ENCODE data around the gene UBE2J2. TPM values are rescaled to one million over a fixed set of nuclear protein-coding genes. Genes with fewer than 3 reads are reported as not detected.

UBE2J2 gene
- total and polyA plus RNA-seq, 2 of the 4 experiments (the other 2 are of a cell fraction), result 20.6 to 67.5 TPM

DNA sequence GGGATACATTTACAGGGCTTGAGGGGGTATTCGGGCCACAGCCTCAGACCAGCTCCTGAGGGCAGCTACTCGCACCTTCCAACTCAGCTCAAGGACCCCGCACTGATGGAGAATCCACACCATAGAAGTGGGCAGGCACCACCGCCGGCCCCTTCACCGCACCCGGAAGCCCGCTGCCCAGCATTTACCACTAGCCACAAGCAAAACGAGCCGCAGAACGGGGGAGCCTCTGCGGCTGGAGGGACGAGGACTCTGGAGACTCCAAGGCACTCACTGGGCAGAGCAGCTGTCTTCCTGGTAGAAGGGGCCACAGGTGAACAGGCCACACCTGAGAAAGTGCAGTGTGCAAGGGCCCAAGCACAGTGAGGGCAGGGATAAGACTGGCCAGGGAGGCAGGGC is 5.4 kb downstream of the UBE2J2 start:
- dilution Hi-C loops (cut with HindIII; ENCODE audit: low sequenced_read_pairs, unreplicated experiment) (no loop called here), intact Hi-C loops (cut with micrococcal nuclease) (no loop called here), in situ Hi-C loops (cut with MboI; ENCODE audit: low sequenced_read_pairs) (no loop called here)
- no peak overlapping the region for H3K56ac ChIP-seq (ENCODE audit: extremely low read depth, insufficient read depth, low read length)
- POLR2A ChIA-PET (ENCODE audit: unreplicated experiment), result no interaction called here
- no peak overlapping the region for H3K14ac ChIP-seq (replicated peaks; ENCODE audit: low read depth, low read length)
- H4K20me1 ChIP-seq (ENCODE audit: insufficient read depth, low read length), result peaks cover 28% of the 10 kb centered on the region
- no peak overlapping the region for H2BK120ac ChIP-seq (ENCODE audit: low read depth, low read length)
- H4K91ac ChIP-seq (ENCODE audit: insufficient read depth, low read depth, low read length), result no peak overlapping the region
- H2BK15ac ChIP-seq (ENCODE audit: low read depth, low read length), result no peak overlapping the region
- H2BK20ac ChIP-seq (ENCODE audit: low read depth, low read length), result no peak overlapping the region
- H3K23ac ChIP-seq (ENCODE audit: low read depth, low read length), result 0 out of 2 replicates have a peak overlapping the region, but pooled peaks have one; percentile 43
- H2AFZ ChIP-seq (replicated peaks; ENCODE audit: low read length, poor library complexity), result no peak overlapping the region
- no peaks in the 10 kb centered on the region for H3K27me3 ChIP-seq (ENCODE audit: control insufficient read depth, insufficient read depth, low read length)
- peak overlapping the region; percentile 6; the same call in 1 of the 2 replicates for H3K27ac ChIP-seq (ENCODE audit: insufficient read depth, low read length)
- no peak overlapping the region for H4K5ac ChIP-seq (ENCODE audit: low read depth, low read length)
- DNase-seq (no peak), ATAC-seq (ENCODE audit: low read depth) (no peak)
- H3K4me1 ChIP-seq (ENCODE audit: control insufficient read depth, insufficient read depth, low read length), result peaks cover 41% of the 10 kb centered on the region
- H3K4me2 ChIP-seq (ENCODE audit: low read depth, low read length), result no peak overlapping the region
- H3K9me3 ChIP-seq (ENCODE audit: control insufficient read depth, insufficient read depth, low read length), result no peaks in the 10 kb centered on the region
- no peak overlapping the region for H3K4me3 ChIP-seq (ENCODE audit: insufficient read depth, low read depth, low read length)
- H3K36me3 ChIP-seq (ENCODE audit: control insufficient read depth, insufficient read depth, low read length), result peaks cover 47% of the 10 kb centered on the region
- no peak overlapping the region for H2BK5ac ChIP-seq (ENCODE audit: low read depth, low read length, poor library complexity, severe bottlenecking)
- WGBS, 2 experiments (ENCODE audit: extremely low coverage in 2 of 2, insufficient read length in 1 of 2), result 100% methylated on average over 5 of the region's 13 CpGs; no CpG with 5 or more reads in 1 of the 2 experiments
- H3K79me1 ChIP-seq (ENCODE audit: low read depth in 1 of 2, low read length in 2 of 2), result peaks cover 16 to 52% of the 10 kb centered on the region in 2 experiments
- TF ChIP-seq RAD21 (IDR thresholded peaks at IDR 0.05; ENCODE audit: low read length) (no peak), POLR2A (IDR thresholded peaks at IDR 0.05; ENCODE audit: low read depth, low read length) (no peak), CHD1 (IDR thresholded peaks at IDR 0.05; ENCODE audit: low read depth, low read length) (no peak), MAZ (IDR thresholded peaks at IDR 0.05; ENCODE audit: borderline replicate concordance, low read depth, low read length) (no peak)
- TF ChIP-seq, protein P1, sequence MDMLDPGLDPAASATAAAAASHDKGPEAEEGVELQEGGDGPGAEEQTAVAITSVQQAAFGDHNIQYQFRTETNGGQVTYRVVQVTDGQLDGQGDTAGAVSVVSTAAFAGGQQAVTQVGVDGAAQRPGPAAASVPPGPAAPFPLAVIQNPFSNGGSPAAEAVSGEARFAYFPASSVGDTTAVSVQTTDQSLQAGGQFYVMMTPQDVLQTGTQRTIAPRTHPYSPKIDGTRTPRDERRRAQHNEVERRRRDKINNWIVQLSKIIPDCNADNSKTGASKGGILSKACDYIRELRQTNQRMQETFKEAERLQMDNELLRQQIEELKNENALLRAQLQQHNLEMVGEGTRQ (IDR thresholded peaks at IDR 0.05; ENCODE audit: low read depth, low read length), result no peak
- CTCF ChIA-PET, result interaction anchor here (0.6 kb wide), 1 partner anchor 313 kb away, joined by 3 read pairs; no protein-coding TSS in a partner anchor
- H4K8ac ChIP-seq (ENCODE audit: low read depth in 2 of 2, low read length in 2 of 2), result no peak overlapping the region; a peak in 1 of 4 replicates
- H2AK5ac ChIP-seq (ENCODE audit: low read depth, low read length), result no peak overlapping the region; the same call in 1 of the 2 replicates
- H3K4ac ChIP-seq (ENCODE audit: low read depth, low read length), result peak overlapping the region; percentile 48; the same call in 1 of the 2 replicates
- BruUV-seq (replicated peaks), result no TSS peak
- H3K9me1 ChIP-seq (ENCODE audit: insufficient read depth, low read length), result peaks cover 32% of the 10 kb centered on the region
- no peak overlapping the region for H3K9ac ChIP-seq (ENCODE audit: low read depth, low read length)
- H2AK9ac ChIP-seq (replicated peaks; ENCODE audit: low read depth, low read length, poor library complexity), result no peak overlapping the region
- no peak overlapping the region for H3K18ac ChIP-seq (ENCODE audit: low read depth, low read length)

Data from IMR-90 (cell line).